Fibroblast of pulmonary artery (primary cell): Measurements from ENCODE around the gene ZFYVE19.

Source experiments
- DNase-seq: peaks from one replicate; pipeline ENCODE4 v3.0.0-alpha.2; 2010; ENCODE audit warnings: low read depth
- H3K4me3 ChIP-seq: replicated peaks from 2 replicates; pipeline ENCODE4 v1.5.1; 2011; ENCODE audit warnings: low read depth, mild to moderate bottlenecking, control low read depth, low read length, moderate library complexity
- CTCF ChIP-seq: IDR thresholded peaks from 2 replicates; pipeline ENCODE4 v1.5.1; 2011; ENCODE audit warnings: mild to moderate bottlenecking, control low read depth, low read length, inconsistent platforms; ENCODE audit errors: missing control alignments

Gene ZFYVE19

GRCh38 chr15:40766906-40767837 is 39.7 kb upstream of the ZFYVE19 start:
- peak; percentile 39 for DNase-seq
- H3K4me3 ChIP-seq, result no peak overlapping the region

GRCh38 chr15:40767838-40768500 is 38.9 kb upstream of the ZFYVE19 start:
- no peak for DNase-seq
- TF ChIP-seq CTCF, result no peak
- no peak overlapping the region for H3K4me3 ChIP-seq

More at GRCh38 chr15:40766906-40767837, 39.7 kb upstream of the ZFYVE19 start:
- no peak for TF ChIP-seq CTCF

GRCh38 chr15:40768521-40769273 is 38.2 kb upstream of the ZFYVE19 start:
- no peak for TF ChIP-seq CTCF
- no peak overlapping the region for H3K4me3 ChIP-seq
- DNase-seq, result no peak

GRCh38 chr15:40769274-40770146 is 37.4 kb upstream of the ZFYVE19 start, which contains the start of gene C15orf62:
TSS of gene C15orf62 (plus strand) at chr15:40769980. CDS start at chr15:40770496, 516 bp downstream.
- peak; percentile 35 for DNase-seq
- H3K4me3 ChIP-seq, result no peak within 1 kb of the TSS
- TF ChIP-seq CTCF, result no peak

- no peak for TF ChIP-seq CTCF
- no peak for DNase-seq
Measured at GRCh38 chr15:40770147-40770721, 36.7 kb upstream of the ZFYVE19 start.

More at GRCh38 chr15:40770147-40770721, 36.7 kb upstream of the ZFYVE19 start:
- H3K4me3 ChIP-seq, result no peak overlapping the region
